ENCODE measurements around the gene NDST1.
"Not testable (repeated sequence)": the region's sequence is repeated elsewhere in the genome, so short reads cannot be mapped to it uniquely, and the experiment has no call there.

NDST1 gene

GRCh38 chr5:150505816-150506215 lies 2.1 kb upstream of the NDST1 start:
- no peak overlapping the region for H3K4me3 ChIP-seq (ENCODE audit: low read depth, low read length)

DNA sequence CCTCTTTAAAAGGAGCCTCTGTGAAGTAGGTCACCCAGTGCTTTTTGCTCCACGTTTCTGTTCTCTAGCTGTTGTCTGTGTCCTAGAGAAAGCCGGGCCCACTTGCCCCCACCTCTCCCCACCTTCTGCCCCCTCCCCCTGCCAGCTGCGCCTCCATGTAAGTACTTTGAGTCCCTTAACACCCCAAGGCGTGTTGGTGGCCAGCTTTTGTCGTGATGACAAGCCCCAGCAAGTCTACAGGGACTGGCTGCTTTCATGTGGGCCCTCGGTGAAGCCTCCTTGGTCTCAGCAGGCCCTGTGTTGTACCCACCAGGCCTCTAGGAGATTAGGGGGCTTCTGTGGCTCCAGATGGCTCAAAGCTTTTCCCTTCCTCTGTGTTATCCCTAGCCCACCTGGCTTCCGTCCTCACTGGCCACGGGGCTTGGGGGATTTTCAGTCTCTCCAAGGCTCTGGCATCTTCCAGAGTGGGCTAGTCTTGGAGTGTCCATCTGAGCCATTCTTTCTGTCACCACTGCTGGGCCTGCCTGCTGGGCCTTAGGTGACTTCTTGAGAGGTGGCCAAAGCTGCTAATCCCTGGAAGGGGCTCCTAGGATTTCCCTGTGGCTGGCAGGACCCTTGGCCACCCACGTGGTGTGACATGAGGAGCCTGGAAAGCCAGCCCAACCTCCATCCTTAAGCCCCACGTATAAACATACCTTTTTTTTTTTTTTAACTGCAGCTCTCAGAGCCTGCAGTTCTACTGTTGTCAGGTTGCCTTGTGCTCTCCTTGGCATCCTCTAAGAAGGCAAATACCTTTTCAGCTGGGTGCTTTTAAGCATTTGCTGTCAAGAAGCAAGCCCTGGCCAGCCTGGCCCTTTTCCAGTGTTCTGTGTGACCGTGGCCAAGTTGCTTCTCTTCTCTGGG lies 1.1 kb upstream of the NDST1 start:
- no peak overlapping the region for H3K4me3 ChIP-seq (ENCODE audit: low read depth, low read length)

DNA sequence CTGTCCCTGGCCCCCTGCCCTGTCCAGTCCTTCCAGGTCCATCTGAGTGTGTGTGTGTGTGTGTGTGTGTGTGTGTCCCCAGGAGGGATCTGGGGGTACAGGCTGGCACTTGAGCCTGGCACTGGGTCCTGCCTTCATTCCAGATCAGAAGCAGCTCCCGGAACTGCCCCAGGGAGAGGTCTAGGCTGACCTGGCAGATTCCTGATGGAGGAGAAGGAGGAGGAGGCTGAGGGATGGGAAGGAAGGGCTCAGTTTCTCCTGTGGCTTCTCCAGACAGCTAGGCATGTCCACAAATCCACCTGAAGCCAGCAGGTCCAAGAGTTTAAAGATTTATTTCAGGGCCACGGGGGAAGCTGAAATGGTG lies 328 bp downstream of the NDST1 start:
- no peak overlapping the region for H3K4me3 ChIP-seq (ENCODE audit: low read depth, low read length)

GRCh38 chr5:150508828-150509227 lies 897 bp downstream of the NDST1 start:
- no peak overlapping the region for H3K4me3 ChIP-seq (ENCODE audit: low read depth, low read length)

DNA sequence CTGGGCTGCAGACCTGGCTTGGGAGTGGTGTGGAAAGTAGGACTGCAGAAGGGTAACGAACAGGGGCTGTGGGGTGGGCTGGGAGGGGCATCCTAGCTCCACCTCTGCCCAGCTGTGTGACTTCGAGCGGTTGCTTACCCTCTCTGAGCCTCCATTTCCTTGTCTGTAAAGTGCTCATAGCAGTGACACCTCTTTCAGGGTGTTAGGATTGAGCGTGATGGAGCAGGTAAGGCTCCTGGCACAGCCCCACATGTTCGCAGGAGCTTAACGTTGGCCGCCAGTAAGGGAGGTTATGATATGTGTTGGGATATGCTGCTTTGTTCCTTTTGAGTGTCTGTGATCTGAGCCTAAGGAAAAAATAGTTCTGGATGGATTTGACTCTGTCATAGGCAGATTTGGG lies 2.1 kb downstream of the NDST1 start:
- H3K4me3 ChIP-seq (ENCODE audit: low read depth, low read length), result no peak overlapping the region

DNA sequence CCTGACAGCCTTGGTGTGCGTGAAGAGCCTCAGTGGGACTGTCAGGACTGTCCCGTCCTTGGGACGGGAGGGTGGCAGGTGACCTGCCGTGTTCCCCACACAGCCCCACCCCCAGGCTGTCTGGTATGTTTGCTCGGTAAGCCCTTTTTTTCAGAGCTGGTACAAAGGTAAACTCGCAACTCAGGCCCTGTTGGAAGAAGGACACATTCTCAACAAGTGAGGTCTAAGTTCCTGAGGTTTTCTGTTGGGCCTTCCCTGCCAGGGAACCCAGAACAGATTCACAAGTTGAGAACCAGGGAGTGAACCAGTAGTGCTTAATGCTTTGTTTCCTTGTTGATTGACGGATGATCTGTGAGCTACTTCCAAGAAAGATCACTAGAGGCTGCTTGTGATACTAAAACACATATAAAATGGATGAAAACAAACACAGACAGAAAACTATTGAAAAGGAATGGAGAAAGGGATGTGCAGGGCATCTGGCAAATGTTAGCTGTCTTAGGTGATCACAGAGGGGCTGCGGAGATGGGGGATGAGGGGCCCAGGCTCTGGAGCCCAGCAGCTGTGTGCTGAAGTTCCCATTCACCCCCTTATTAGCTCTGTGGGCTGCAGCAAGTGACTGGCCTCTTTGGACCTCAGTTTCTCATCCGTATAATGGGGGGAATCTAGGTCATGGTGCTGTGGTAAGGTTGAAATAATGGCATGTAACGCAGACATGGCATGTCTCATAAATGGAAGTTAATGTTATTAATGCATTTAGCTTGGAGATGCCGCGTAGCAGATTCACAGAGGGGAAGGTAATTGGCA lies 2.7 kb downstream of the NDST1 start:
- no peak overlapping the region for H3K4me3 ChIP-seq (ENCODE audit: low read depth, low read length)

- no peak overlapping the region for H3K4me3 ChIP-seq (ENCODE audit: low read depth, low read length)
Observed at GRCh38 chr5:150511578-150512367, 3.8 kb downstream of the NDST1 start.

DNA sequence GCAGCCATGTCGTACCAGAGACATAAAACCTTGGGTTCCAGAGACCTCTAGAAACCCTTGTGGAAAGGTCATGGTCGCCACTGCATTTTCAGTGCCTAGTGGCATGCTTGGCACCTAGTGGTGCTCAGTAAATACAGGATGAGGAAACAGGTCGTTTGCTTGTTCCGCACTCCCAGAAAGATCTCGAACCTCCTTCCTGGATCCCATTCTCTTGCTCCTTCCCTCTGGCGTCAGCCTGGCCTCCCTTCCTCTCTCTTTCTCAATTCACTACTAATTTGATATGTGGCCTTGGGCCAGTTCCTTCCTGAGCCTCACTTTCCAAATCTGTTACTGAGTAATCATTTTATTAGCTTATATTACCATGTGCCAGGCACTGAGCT lies 4.4 kb downstream of the NDST1 start:
- no peak overlapping the region for H3K4me3 ChIP-seq (ENCODE audit: low read depth, low read length)

DNA sequence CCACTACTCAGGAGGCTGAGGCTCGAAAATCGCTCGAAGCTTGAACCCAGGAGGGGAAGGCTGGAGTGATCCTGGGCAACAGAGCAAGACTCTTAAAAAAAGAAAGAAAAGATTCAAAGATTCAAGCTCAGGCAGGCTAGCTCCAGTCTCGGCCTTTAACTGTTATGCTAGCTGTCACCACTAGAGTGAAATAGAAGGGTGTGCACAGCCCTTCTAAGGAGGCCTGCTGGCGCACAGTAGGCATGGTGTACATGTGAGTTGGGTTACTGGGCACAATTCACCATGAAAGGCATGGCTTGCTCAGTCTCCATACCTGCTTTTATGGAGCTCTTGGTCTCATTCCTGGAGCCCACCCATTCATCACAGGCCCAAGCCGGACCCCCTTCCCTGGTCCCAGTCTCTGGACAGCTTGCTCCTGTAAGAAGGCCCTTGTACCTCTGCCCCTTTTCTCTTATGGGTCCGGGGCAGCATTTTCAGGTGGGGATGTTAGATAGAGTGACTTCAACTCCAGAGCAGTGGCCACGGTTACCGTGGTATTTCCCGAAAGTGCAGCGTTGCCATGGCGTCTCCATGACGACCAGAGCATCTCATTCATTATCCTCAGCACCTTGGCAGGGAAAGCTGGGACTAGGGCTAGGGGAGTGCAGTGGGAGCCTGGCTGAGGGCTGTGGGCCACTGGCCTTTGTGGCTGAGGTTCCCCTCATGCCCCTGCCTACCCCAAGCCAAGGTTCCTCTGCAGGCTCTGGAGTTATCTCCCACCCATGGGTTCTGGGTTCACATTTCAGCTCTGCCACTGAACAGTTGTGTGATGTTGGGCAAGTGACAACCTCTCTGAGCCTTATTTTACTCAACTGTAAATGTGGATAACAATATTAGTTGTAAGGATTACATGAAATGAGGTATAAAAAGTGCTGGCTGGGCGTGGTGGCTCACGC lies 5.7 kb downstream of the NDST1 start:
- H3K4me3 ChIP-seq (ENCODE audit: low read depth, low read length), result no peak overlapping the region

DNA sequence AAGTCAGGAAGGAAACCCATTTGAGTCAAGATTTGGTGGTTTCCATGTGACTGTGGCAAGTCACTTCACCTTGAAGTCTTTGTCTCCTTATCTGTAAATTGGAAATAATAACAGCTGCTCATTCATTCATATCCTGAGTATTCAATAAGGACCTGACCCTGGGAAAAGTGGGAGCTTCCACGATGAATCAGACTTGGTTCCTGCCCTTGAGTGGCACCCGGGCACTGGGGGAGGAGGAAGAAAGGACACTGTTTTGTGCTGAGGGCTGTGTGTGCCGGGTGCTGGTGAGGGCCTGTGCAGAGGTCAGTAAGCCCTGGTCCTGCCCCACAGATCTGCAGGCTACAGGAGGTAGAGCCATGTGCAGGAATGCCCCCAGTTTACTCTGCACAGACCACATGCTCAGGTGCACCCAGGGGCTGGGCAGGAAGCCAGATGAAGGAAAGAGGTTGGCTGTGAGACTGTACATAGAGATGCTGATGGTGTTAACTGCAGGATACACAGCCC lies 6.8 kb downstream of the NDST1 start:
- no peak overlapping the region for H3K4me3 ChIP-seq (ENCODE audit: low read depth, low read length)

DNA sequence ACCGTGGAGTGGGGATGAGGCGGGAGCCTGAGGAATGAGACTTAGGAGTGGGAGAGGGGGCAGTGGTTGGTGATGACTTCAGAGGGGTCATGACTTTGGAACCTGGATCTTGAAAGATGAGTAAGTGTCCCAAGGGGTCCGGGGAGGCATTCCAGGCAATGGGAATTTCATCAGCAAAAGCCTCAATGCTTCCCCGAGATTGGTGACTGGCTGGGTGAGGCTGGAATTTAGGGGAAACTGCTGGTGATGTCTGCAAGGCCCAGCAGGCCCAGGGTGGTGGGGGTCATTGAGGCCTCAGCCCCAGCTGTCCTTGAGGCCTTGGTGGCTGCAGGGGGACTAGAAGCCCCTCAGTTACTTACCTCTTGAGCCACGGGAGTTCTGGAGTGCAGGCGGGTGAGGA lies 7.5 kb downstream of the NDST1 start:
- no peak overlapping the region for H3K4me3 ChIP-seq (ENCODE audit: low read depth, low read length)

- H3K4me3 ChIP-seq (ENCODE audit: low read depth, low read length), result no peak overlapping the region
Observed at GRCh38 chr5:150516011-150516410, 8.1 kb downstream of the NDST1 start.

DNA sequence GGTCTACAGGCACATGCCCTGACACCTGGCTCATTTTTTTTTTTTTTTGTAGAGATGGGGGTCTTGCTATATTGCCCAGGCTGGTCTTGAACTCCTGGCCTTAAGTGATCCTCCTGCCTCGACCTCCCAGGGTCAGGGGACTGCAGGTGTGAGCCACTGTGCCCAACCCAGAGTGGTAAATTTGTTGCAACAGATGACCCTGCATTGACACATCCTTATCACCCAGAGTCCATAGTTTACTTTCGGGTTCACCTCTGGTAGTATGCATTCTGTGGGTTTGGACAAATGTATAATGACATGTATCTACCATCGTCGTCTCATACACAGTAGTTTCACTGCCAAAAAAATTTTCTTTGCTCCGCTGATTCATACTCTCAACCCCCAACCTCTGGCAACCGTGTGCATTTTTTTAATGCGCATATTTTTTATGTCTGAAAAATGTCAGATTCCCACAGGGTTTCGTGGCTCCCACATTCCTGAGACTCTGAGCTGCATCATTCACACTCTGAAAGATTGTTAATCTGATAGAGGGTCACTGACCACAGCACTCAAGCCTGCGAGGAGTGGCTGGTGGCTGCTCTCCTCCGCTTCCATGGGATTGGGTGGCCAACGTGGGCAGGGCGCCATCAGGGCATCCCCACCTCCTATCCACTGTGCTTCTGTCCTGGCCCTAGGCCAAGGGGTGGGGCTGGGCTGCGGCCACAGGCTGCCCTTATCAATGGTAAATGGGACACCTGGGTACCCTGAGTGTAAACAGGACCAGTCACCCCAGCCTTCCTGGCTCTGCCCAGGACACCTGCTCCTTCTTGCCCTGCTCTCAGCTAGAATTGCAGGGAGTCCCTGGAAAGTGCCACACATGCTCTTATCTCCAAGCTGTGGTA lies 9.6 kb downstream of the NDST1 start:
- no peak overlapping the region for H3K4me3 ChIP-seq (ENCODE audit: low read depth, low read length)

- not testable (repeated sequence) for H3K4me3 ChIP-seq (ENCODE audit: low read depth, low read length)
Observed at GRCh38 chr5:150518712-150519559, 11.0 kb downstream of the NDST1 start.

DNA sequence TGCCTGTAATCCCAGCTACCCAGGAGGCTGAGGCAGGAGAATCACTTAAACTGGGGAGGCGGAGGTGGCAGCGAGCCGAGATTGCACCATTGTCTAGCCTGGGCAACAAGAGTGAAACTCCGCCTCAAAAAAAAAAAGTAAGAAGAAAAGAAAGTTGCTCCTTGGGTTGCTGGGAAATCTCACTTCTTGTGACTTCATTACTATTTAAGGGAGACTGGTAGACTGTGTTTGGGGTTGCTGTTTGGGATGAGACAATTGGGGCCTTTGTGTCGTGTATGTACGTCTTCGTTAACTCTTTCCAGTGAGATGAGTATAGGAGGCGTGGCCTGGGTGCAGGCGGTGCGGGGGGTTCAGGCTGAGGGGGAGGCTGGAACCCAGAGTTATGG lies 11.6 kb downstream of the NDST1 start:
- no peak overlapping the region for H3K4me3 ChIP-seq (ENCODE audit: low read depth, low read length)

DNA sequence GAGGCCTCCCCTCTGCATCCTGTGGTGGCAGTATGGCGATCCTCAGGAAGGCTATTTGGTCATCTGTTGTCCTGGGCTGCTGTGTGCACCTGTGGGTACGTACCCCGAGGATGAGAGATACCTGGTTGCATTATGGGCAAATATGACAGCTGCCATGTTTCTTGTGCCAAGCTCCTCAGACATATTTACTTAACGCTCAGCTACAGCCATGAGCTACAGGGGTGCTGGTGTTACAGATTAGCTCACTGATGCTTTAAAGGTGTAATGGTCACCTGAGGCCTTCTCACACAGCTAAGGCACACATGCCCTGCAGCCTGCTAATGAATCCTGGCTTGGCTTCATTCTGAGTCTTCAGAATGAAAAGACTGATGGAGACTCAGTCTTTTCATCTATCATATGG lies 12.0 kb downstream of the NDST1 start:
- H3K4me3 ChIP-seq (ENCODE audit: low read depth, low read length), result no peak overlapping the region

- H3K4me3 ChIP-seq (ENCODE audit: low read depth, low read length), result no peak overlapping the region
Observed at GRCh38 chr5:150520747-150521521, 13.0 kb downstream of the NDST1 start.

DNA sequence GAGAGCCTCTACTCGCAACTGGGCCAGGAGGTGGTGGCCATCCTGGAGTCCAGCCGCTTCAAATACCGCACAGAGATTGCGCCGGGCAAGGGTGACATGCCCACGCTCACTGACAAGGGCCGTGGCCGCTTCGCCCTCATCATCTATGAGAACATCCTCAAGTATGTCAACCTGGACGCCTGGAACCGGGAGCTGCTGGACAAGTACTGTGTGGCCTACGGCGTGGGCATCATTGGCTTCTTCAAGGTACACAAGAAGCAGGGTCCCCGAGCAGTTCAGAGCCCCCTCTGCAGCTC lies 13.5 kb downstream of the NDST1 start:
- no peak overlapping the region for H3K4me3 ChIP-seq (ENCODE audit: low read depth, low read length)
